ENCODE measurements around the gene CDT1. TPM values are rescaled to one million over a fixed set of nuclear protein-coding genes. Genes with fewer than 3 reads are reported as not detected.

CDT1 gene
- total RNA-seq, 1 experiment from 2014 or later, result 160 TPM

DNA sequence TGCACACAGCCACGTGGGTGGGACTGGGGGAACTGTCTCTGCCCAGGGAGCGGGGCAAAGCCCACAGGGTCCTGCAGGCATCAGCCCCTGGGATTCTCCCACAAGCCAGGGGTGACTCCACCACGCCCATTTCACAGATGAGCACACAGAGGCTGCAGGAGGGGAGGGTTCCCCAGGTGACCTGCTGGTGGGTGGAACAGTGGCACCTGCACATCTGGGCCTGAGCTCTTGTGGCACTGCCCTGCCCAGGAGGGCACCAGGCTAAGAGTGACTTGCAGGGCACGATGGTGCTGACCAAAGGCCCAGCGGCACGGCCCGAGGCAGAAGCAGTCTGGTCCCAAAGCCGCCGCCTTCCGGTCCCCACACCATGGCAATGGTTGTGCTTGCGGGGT, 42.5 kb upstream of the CDT1 start:
- Histone ChIP-seq H3K4me2 (ENCODE audit: low read length) (no peak overlapping the region), H3K36me3 (ENCODE audit: control insufficient read depth in 1 of 2, insufficient read depth in 2 of 2, low read length in 2 of 2) (peaks cover 2 to 13% of the 10 kb centered on the region in 2 experiments; a peak in 1 of 4 replicates), H3K79me2 (ENCODE audit: insufficient read depth, low read length) (peaks cover 97% of the 10 kb centered on the region), H2AFZ (ENCODE audit: low read depth, low read length, poor library complexity, severe bottlenecking) (no peak overlapping the region), H3K9me2 (ENCODE audit: insufficient read depth) (no peaks in the 10 kb centered on the region), H3K9me3 (ENCODE audit: control insufficient read depth in 1 of 2, insufficient read depth in 1 of 2, low read depth in 1 of 2, low read length in 2 of 2) (no peaks in the 10 kb centered on the region), H3K4me1 (ENCODE audit: control insufficient read depth in 1 of 2, insufficient read depth in 2 of 2, low read length in 2 of 2) (peaks cover 13 to 59% of the 10 kb centered on the region in 2 experiments; a peak in 3 of 4 replicates), H4K20me1 (ENCODE audit: insufficient read depth) (peaks cover 9% of the 10 kb centered on the region; the same call in 1 of the 2 replicates), H3K4me3 (replicated peaks in 1 of 2; ENCODE audit: low read depth in 1 of 2, low read length in 2 of 2) (no peak overlapping the region), H3K9ac (ENCODE audit: low read length) (no peak overlapping the region), H3K27me3 (ENCODE audit: insufficient read depth, low read length) (no peaks in the 10 kb centered on the region), H3K27ac (ENCODE audit: low read depth, low read length) (no peak overlapping the region; the same call in 1 of the 2 replicates)
- intact Hi-C loops (cut with micrococcal nuclease), result no loop called here
- no TSS peak for BruUV-seq (replicated peaks)
- POLR2A ChIA-PET, result no interaction called here
- ATAC-seq, result no peak
- RAD21 ChIA-PET (ENCODE audit: low non-redundant PET in 1 of 2, low total read pairs in 2 of 2, uncharacterized antibody in 2 of 2, unreplicated experiment in 2 of 2), result no interaction called here
- TF ChIP-seq CEBPB (IDR thresholded peaks at IDR 0.05; ENCODE audit: low read depth), result no peak
- TF ChIP-seq JUND (IDR thresholded peaks at IDR 0.05), result no peak
- no peak for TF ChIP-seq POLR2AphosphoS5 (IDR thresholded peaks at IDR 0.05; ENCODE audit: low read depth, low read length)
- no peak for DNase-seq (ENCODE audit: low read depth, low spot score)
- CTCF ChIA-PET, result interaction anchor here (1.5 to 1.8 kb wide), 2 partner anchors 24 kb away, joined by 6 read pairs; no protein-coding TSS in a partner anchor

GRCh38 chr16:88761830-88762229, 41.8 kb upstream of the CDT1 start:
- POLR2A ChIA-PET, result interaction anchor here (1.1 kb wide), 1 partner anchor 32 kb away, joined by 7 read pairs; no protein-coding TSS in a partner anchor
- Histone ChIP-seq H4K20me1 (ENCODE audit: insufficient read depth) (peaks cover 8% of the 10 kb centered on the region; the same call in 1 of the 2 replicates), H3K4me1 (ENCODE audit: control insufficient read depth in 1 of 2, insufficient read depth in 2 of 2, low read length in 2 of 2) (peaks cover 13 to 65% of the 10 kb centered on the region in 2 experiments; a peak in 3 of 4 replicates), H3K79me2 (ENCODE audit: insufficient read depth, low read length) (peaks cover 99% of the 10 kb centered on the region), H2AFZ (ENCODE audit: low read depth, low read length, poor library complexity, severe bottlenecking) (no peak overlapping the region), H3K36me3 (ENCODE audit: control insufficient read depth in 1 of 2, insufficient read depth in 2 of 2, low read length in 2 of 2) (peaks cover 2 to 13% of the 10 kb centered on the region in 2 experiments; a peak in 1 of 4 replicates), H3K9me3 (ENCODE audit: control insufficient read depth in 1 of 2, insufficient read depth in 1 of 2, low read depth in 1 of 2, low read length in 2 of 2) (no peaks in the 10 kb centered on the region), H3K27me3 (ENCODE audit: insufficient read depth, low read length) (no peaks in the 10 kb centered on the region), H3K4me2 (ENCODE audit: low read length) (no peak overlapping the region), H3K9ac (ENCODE audit: low read length) (no peak overlapping the region), H3K9me2 (ENCODE audit: insufficient read depth) (no peaks in the 10 kb centered on the region), H3K27ac (ENCODE audit: low read depth, low read length) (no peak overlapping the region), H3K4me3 (replicated peaks in 1 of 2; ENCODE audit: low read depth in 1 of 2, low read length in 2 of 2) (no peak overlapping the region)
- CTCF ChIA-PET, result interaction anchor here (1.5 kb wide), 1 partner anchor 24 kb away, joined by 6 read pairs; no protein-coding TSS in a partner anchor
- intact Hi-C loops (cut with micrococcal nuclease), result no loop called here
- RAD21 ChIA-PET (ENCODE audit: low non-redundant PET in 1 of 2, low total read pairs in 2 of 2, uncharacterized antibody in 2 of 2, unreplicated experiment in 2 of 2), result no interaction called here
- no peak for ATAC-seq
- TF ChIP-seq, protein P1, sequence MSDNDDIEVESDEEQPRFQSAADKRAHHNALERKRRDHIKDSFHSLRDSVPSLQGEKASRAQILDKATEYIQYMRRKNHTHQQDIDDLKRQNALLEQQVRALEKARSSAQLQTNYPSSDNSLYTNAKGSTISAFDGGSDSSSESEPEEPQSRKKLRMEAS (IDR thresholded peaks at IDR 0.05), result no peak
- TF ChIP-seq RAD21 (IDR thresholded peaks at IDR 0.05; ENCODE audit: low read depth), result no peak
- TF ChIP-seq ZFX (IDR thresholded peaks at IDR 0.05), result no peak
- no peak for TF ChIP-seq SP1 (IDR thresholded peaks at IDR 0.05; ENCODE audit: low read depth)
- no peak for TF ChIP-seq ZBTB33 (IDR thresholded peaks at IDR 0.05; ENCODE audit: extremely low read depth, insufficient replicate concordance, low read length)
- TF ChIP-seq, protein P2, sequence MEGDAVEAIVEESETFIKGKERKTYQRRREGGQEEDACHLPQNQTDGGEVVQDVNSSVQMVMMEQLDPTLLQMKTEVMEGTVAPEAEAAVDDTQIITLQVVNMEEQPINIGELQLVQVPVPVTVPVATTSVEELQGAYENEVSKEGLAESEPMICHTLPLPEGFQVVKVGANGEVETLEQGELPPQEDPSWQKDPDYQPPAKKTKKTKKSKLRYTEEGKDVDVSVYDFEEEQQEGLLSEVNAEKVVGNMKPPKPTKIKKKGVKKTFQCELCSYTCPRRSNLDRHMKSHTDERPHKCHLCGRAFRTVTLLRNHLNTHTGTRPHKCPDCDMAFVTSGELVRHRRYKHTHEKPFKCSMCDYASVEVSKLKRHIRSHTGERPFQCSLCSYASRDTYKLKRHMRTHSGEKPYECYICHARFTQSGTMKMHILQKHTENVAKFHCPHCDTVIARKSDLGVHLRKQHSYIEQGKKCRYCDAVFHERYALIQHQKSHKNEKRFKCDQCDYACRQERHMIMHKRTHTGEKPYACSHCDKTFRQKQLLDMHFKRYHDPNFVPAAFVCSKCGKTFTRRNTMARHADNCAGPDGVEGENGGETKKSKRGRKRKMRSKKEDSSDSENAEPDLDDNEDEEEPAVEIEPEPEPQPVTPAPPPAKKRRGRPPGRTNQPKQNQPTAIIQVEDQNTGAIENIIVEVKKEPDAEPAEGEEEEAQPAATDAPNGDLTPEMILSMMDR (IDR thresholded peaks at IDR 0.05 in 2 of 3, conservative IDR thresholded peaks at IDR 0.05 in 1 of 3; ENCODE audit: borderline replicate concordance in 1 of 3, insufficient read depth in 1 of 3, low read depth in 2 of 3, low read length in 2 of 3), result no peak
- no peak for TF ChIP-seq YY1 (IDR thresholded peaks at IDR 0.05; ENCODE audit: extremely low read depth, insufficient replicate concordance, low read depth, low read length)
- TF ChIP-seq SIN3A (IDR thresholded peaks at IDR 0.05; ENCODE audit: low read depth), result no peak
- DNase-seq (ENCODE audit: low read depth, low spot score), result no peak
- no TSS peak for BruUV-seq (replicated peaks)
